ENCODE results near the gene TXNL4A.
"Not testable (repeated sequence)": the region's sequence is repeated elsewhere in the genome, so short reads cannot be mapped to it uniquely, and the experiment has no call there.

The TXNL4A gene

GRCh38 chr18:80033181-80034067 is 45.1 kb upstream of the TXNL4A start:
- no peak for DNase-seq (ENCODE audit: extremely low spot score)
- ChIA-PET CTCF (interaction anchor here (1.0 to 2.1 kb wide), 8 partner anchors 11 to 127 kb away, joined by 3 to 11 read pairs (median 4); partner anchors contain the start of gene TXNL4A), POLR2A (interaction anchor here (0.6 to 1.4 kb wide), 7 partner anchors 8 to 115 kb away, joined by 3 to 5 read pairs (median 4); partner anchors contain the start of gene ADNP2)
- TF ChIP-seq, protein P1, sequence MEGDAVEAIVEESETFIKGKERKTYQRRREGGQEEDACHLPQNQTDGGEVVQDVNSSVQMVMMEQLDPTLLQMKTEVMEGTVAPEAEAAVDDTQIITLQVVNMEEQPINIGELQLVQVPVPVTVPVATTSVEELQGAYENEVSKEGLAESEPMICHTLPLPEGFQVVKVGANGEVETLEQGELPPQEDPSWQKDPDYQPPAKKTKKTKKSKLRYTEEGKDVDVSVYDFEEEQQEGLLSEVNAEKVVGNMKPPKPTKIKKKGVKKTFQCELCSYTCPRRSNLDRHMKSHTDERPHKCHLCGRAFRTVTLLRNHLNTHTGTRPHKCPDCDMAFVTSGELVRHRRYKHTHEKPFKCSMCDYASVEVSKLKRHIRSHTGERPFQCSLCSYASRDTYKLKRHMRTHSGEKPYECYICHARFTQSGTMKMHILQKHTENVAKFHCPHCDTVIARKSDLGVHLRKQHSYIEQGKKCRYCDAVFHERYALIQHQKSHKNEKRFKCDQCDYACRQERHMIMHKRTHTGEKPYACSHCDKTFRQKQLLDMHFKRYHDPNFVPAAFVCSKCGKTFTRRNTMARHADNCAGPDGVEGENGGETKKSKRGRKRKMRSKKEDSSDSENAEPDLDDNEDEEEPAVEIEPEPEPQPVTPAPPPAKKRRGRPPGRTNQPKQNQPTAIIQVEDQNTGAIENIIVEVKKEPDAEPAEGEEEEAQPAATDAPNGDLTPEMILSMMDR (IDR thresholded peaks at IDR 0.05; ENCODE audit: control extremely low read depth, extremely low read depth, low read depth, missing control alignments) = no peak

DNA sequence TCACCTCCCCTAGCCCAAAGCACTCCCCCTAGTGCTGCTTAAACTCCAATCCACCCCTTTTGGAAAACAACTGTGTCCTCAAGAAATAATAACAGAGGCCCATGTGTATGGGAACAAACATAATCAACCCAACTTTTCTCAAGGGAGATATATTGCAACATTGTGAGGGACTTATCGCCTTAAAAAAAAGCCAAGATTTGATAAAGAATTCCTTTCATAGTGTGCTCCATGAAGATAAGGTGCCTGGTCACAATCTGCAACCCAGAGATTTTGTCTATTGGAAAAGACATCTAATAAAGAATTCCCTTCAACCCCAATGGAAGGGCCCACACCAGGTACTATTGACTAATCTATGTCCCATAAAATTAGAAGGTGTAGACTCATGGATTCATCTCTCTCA is 41.3 kb upstream of the TXNL4A start:
- DNase-seq (ENCODE audit: extremely low spot score) = no peak
- POLR2A ChIA-PET = no interaction called here
- TF ChIP-seq, protein P1 (IDR thresholded peaks at IDR 0.05; ENCODE audit: control extremely low read depth, extremely low read depth, low read depth, missing control alignments) = no peak
- CTCF ChIA-PET = no interaction called here

- CTCF ChIA-PET, POLR2A ChIA-PET: not testable (repeated sequence)
These were observed 39.4 kb upstream of the TXNL4A start for GRCh38 chr18:80027719-80028118.

DNA sequence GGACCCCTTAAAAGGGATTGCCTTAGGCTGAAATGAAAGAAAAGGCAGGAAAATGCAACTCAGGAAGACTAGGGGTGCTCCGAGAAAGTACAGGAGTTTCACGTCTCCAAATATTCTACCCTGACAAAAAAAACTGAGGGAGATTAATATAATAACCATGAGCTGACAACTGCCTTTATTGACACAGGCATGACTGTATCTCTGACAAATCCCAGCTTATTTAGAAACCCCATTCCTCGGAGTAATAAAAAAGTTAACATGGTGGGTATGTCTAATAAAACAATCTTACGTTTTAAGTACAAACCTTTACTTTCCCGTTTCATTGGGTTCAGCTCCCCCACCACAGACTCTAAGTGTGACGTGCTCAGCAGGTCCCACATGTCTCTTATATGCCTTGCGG is 38.0 kb upstream of the TXNL4A start:
- TF ChIP-seq, protein P1 (IDR thresholded peaks at IDR 0.05; ENCODE audit: control extremely low read depth, extremely low read depth, low read depth, missing control alignments) = no peak
- DNase-seq (ENCODE audit: extremely low spot score) = no peak
- POLR2A ChIA-PET = no interaction called here
- CTCF ChIA-PET = interaction anchor here (1.7 kb wide), 1 partner anchor 41 kb away, joined by 4 read pairs; no protein-coding TSS in a partner anchor

More at GRCh38 chr18:80027719-80028118, 39.4 kb upstream of the TXNL4A start:
- not testable (repeated sequence) for DNase-seq (ENCODE audit: extremely low spot score)

DNA sequence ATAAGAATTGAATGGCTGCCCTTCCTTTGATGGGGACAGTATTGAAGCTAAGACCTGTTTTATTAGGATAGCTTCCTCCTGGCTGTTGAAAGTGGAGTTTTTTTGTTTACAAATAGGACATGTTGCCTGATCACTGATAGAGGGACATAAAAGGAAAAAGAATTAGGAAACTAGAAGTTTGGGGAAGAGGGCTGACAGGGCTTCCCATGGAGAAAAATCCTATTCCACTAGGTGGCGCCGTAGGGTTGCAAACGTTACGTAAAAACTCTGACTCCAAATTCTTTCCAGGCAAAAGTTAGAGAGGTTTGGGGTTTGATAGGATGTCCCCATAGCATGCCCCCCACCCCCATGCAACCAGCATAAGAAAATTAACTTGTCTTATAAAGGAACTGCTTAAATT is 34.8 kb upstream of the TXNL4A start:
- CTCF ChIA-PET = interaction anchor here (1.3 kb wide), 1 partner anchor 55 kb away, joined by 3 read pairs; no protein-coding TSS in a partner anchor
- DNase-seq (ENCODE audit: extremely low spot score) = no peak
- POLR2A ChIA-PET = no interaction called here
- TF ChIP-seq, protein P1 (IDR thresholded peaks at IDR 0.05; ENCODE audit: control extremely low read depth, extremely low read depth, low read depth, missing control alignments) = peak; percentile 9

- DNase-seq (ENCODE audit: extremely low spot score) = no peak
- ChIA-PET POLR2A (no interaction called here), CTCF (interaction anchor here (1.3 kb wide), 1 partner anchor 55 kb away, joined by 3 read pairs; no protein-coding TSS in a partner anchor)
- TF ChIP-seq, protein P1 (IDR thresholded peaks at IDR 0.05; ENCODE audit: control extremely low read depth, extremely low read depth, low read depth, missing control alignments) = no peak
These were observed 34.2 kb upstream of the TXNL4A start for GRCh38 chr18:80022613-80023012.

- ChIA-PET POLR2A (no interaction called here), CTCF (no interaction called here)
- no peak for DNase-seq (ENCODE audit: extremely low spot score)
- TF ChIP-seq, protein P1 (IDR thresholded peaks at IDR 0.05; ENCODE audit: control extremely low read depth, extremely low read depth, low read depth, missing control alignments) = no peak
These were observed 24.4 kb upstream of the TXNL4A start for GRCh38 chr18:80012714-80013113.

- POLR2A ChIA-PET; CTCF ChIA-PET; DNase-seq (ENCODE audit: extremely low spot score): not testable (repeated sequence)
These were observed 23.3 kb upstream of the TXNL4A start for GRCh38 chr18:80011496-80012137.
